Neural cell (in vitro differentiated cells): ENCODE results near the gene GATB. TPM values are rescaled to one million over a fixed set of nuclear protein-coding genes. Genes with fewer than 3 reads are reported as not detected.

ENCODE experiments used
- H2AFZ ChIP-seq: fragments of 200-600, 300-800 bp; sonication (generic), shearing (Covaris generic); 2 replicates; pipeline ENCODE4 v1.6.0; 2014; ENCODE audit warnings: low read depth, mild to moderate bottlenecking, antibody characterized with exemption, low read length, moderate library complexity
- H3F3A ChIP-seq: fragments of 200-600 bp; shearing (Covaris generic); 2 replicates; pipeline ENCODE4 v1.6.1; 2016; ENCODE audit warnings: mild to moderate bottlenecking, moderate library complexity, mixed read lengths, antibody characterized with exemption, low read length; ENCODE audit not compliant: insufficient read depth, poor library complexity, severe bottlenecking
- H3K27ac ChIP-seq: fragments of 200-600, 300-800 bp; sonication (generic), shearing (Covaris generic); 2 replicates; pipeline ENCODE4 v1.5.1; 2014; ENCODE audit warnings: mild to moderate bottlenecking, low read length, moderate library complexity
- H3K27me3 ChIP-seq: fragments of 300-800, 200-600 bp; sonication (generic), shearing (Covaris generic); 2 replicates; pipeline ENCODE4 v1.6.0; 2014; ENCODE audit warnings: mild to moderate bottlenecking, low read depth, low read length, moderate library complexity; ENCODE audit not compliant: insufficient read depth
- H3K36me3 ChIP-seq: fragments of 300-800, 200-600 bp; sonication (generic), shearing (Covaris generic); 2 replicates; pipeline ENCODE4 v1.5.1; 2014; ENCODE audit warnings: mild to moderate bottlenecking, antibody characterized with exemption, low read length, moderate library complexity; ENCODE audit not compliant: insufficient read depth
- H3K4me2 ChIP-seq: fragments of 300-800, 200-600 bp; sonication (generic), shearing (Covaris generic); 2 replicates; pipeline ENCODE4 v1.6.0; 2014; ENCODE audit warnings: mild to moderate bottlenecking, low read length
- H3K4me3 ChIP-seq: fragments of 300-800, 200-600 bp; sonication (generic), shearing (Covaris generic); 2 replicates; pipeline ENCODE4 v1.5.1; 2014; ENCODE audit warnings: mild to moderate bottlenecking, low read length, moderate library complexity
- H3K79me2 ChIP-seq: fragments of 200-600 bp; shearing (Covaris generic); replicated peaks from 2 replicates; pipeline ENCODE4 v1.6.0; 2014; ENCODE audit warnings: mild to moderate bottlenecking, low read length, moderate library complexity; ENCODE audit not compliant: insufficient read depth
- H3K9ac ChIP-seq: fragments of 300-800, 200-600 bp; sonication (generic), shearing (Covaris generic); 2 replicates; pipeline ENCODE4 v1.6.1; 2016; ENCODE audit warnings: mild to moderate bottlenecking, low read length, mixed read lengths
- H3K9me2 ChIP-seq: fragments of 200-600 bp; shearing (Covaris generic); 2 replicates; pipeline ENCODE4 v1.6.1; 2016; ENCODE audit warnings: mild to moderate bottlenecking, low read length, mixed read lengths; ENCODE audit not compliant: insufficient read depth
- H3K9me3 ChIP-seq: fragments of 200-600, 300-800 bp; sonication (generic), shearing (Covaris generic); 2 replicates; pipeline ENCODE4 v1.6.1; 2016; ENCODE audit warnings: mild to moderate bottlenecking, mixed run types, low read length, moderate library complexity, mixed read lengths
- H4K20me1 ChIP-seq: fragments of 200-600 bp; shearing (Covaris generic); 2 replicates; pipeline ENCODE4 v1.6.1; 2016; ENCODE audit warnings: mild to moderate bottlenecking, mixed run types; ENCODE audit not compliant: insufficient read depth
- EP300 ChIP-seq: fragments of 450-650 bp; conservative IDR thresholded peaks from 2 replicates; pipeline ENCODE4 v1.6.1; 2014; ENCODE audit warnings: antibody characterized with exemption, mild to moderate bottlenecking, moderate library complexity; ENCODE audit not compliant: poor library complexity, severe bottlenecking
- EZH2 ChIP-seq: fragments of 200-600, 300-800 bp; shearing (Covaris generic), sonication (generic); IDR thresholded peaks from 2 replicates; pipeline ENCODE4 v1.6.1; 2014; ENCODE audit warnings: antibody characterized with exemption, low read length, borderline replicate concordance, mild to moderate bottlenecking; ENCODE audit not compliant: insufficient read depth, poor library complexity, severe bottlenecking
- MXI1 ChIP-seq: fragments of 450-650 bp; conservative IDR thresholded peaks from 2 replicates; pipeline ENCODE4 v1.6.1; 2014; ENCODE audit warnings: antibody characterized with exemption, mild to moderate bottlenecking; ENCODE audit not compliant: poor library complexity, severe bottlenecking
- POLR2AphosphoS5 ChIP-seq: IDR thresholded peaks from 2 replicates; pipeline ENCODE4 v1.6.1; 2012
- RAD21 ChIP-seq: fragments of 450-650 bp; conservative IDR thresholded peaks from 2 replicates; pipeline ENCODE4 v1.6.1; 2014; ENCODE audit warnings: antibody characterized with exemption, mild to moderate bottlenecking, moderate library complexity
- SMC3 ChIP-seq: fragments of 450-650 bp; conservative IDR thresholded peaks from 2 replicates; pipeline ENCODE4 v1.6.1; 2014; ENCODE audit warnings: antibody characterized with exemption, mild to moderate bottlenecking, moderate library complexity; ENCODE audit not compliant: poor library complexity
- TAF1 ChIP-seq: IDR thresholded peaks from 2 replicates; pipeline ENCODE4 v1.6.1; 2012; ENCODE audit warnings: low read depth
- polyA plus RNA-seq: library from polyadenylated mRNA; depleted of rRNA; stranded (reverse); fragments of >200 nt; gene quantifications from 2 replicates; pipeline ENCODE4 v1.2.3, GENCODE V29; 2014
- TF ChIP-seq, protein P1 (sequence below): fragments of 450-650 bp; IDR thresholded peaks from 2 replicates; pipeline ENCODE4 v1.5.1; 2014; ENCODE audit warnings: antibody characterized with exemption, mild to moderate bottlenecking, moderate library complexity; ENCODE audit not compliant: poor library complexity, severe bottlenecking
- TF ChIP-seq, protein P2 (sequence below): IDR thresholded peaks from 2 replicates; pipeline ENCODE4 v1.6.1; 2012; ENCODE audit warnings: borderline replicate concordance

GATB gene
- polyA plus RNA-seq, 1 donor from 2014 or later = 15.3 TPM

DNA sequence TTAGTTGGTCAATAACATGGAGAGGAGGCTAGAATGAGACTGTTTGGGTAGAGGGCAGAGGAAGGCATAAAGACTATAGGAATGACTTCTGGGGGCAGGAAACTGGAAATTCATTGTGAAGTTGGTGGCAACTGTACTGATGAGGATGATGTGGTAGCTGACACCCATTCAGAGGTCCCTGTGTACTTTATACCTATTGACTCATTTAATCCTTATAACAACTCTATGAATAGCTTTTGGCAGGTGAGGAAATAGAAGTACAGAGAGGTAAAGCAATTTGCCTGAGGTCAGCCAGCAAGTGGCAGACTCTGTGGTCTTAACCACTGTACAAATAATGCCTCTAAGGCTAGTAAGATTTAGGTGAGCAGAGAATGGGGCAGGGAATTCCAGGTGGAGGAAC lies 100.1 kb downstream of the GATB start:
- no peak overlapping the region for H3K9ac ChIP-seq
- H3F3A ChIP-seq = no peaks in the 10 kb centered on the region
- H3K27me3 ChIP-seq = no peaks in the 10 kb centered on the region
- no peaks in the 10 kb centered on the region for H4K20me1 ChIP-seq
- H3K4me3 ChIP-seq = no peak overlapping the region
- no peaks in the 10 kb centered on the region for H3K9me2 ChIP-seq
- no peaks in the 10 kb centered on the region for H3K36me3 ChIP-seq
- no peak for TF ChIP-seq POLR2AphosphoS5
- no peak for TF ChIP-seq TAF1
- TF ChIP-seq, protein P1, sequence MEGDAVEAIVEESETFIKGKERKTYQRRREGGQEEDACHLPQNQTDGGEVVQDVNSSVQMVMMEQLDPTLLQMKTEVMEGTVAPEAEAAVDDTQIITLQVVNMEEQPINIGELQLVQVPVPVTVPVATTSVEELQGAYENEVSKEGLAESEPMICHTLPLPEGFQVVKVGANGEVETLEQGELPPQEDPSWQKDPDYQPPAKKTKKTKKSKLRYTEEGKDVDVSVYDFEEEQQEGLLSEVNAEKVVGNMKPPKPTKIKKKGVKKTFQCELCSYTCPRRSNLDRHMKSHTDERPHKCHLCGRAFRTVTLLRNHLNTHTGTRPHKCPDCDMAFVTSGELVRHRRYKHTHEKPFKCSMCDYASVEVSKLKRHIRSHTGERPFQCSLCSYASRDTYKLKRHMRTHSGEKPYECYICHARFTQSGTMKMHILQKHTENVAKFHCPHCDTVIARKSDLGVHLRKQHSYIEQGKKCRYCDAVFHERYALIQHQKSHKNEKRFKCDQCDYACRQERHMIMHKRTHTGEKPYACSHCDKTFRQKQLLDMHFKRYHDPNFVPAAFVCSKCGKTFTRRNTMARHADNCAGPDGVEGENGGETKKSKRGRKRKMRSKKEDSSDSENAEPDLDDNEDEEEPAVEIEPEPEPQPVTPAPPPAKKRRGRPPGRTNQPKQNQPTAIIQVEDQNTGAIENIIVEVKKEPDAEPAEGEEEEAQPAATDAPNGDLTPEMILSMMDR = no peak
- TF ChIP-seq EP300 = no peak
- TF ChIP-seq, protein P2, sequence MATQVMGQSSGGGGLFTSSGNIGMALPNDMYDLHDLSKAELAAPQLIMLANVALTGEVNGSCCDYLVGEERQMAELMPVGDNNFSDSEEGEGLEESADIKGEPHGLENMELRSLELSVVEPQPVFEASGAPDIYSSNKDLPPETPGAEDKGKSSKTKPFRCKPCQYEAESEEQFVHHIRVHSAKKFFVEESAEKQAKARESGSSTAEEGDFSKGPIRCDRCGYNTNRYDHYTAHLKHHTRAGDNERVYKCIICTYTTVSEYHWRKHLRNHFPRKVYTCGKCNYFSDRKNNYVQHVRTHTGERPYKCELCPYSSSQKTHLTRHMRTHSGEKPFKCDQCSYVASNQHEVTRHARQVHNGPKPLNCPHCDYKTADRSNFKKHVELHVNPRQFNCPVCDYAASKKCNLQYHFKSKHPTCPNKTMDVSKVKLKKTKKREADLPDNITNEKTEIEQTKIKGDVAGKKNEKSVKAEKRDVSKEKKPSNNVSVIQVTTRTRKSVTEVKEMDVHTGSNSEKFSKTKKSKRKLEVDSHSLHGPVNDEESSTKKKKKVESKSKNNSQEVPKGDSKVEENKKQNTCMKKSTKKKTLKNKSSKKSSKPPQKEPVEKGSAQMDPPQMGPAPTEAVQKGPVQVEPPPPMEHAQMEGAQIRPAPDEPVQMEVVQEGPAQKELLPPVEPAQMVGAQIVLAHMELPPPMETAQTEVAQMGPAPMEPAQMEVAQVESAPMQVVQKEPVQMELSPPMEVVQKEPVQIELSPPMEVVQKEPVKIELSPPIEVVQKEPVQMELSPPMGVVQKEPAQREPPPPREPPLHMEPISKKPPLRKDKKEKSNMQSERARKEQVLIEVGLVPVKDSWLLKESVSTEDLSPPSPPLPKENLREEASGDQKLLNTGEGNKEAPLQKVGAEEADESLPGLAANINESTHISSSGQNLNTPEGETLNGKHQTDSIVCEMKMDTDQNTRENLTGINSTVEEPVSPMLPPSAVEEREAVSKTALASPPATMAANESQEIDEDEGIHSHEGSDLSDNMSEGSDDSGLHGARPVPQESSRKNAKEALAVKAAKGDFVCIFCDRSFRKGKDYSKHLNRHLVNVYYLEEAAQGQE = no peak
- no peak for TF ChIP-seq RAD21
- TF ChIP-seq MXI1 = no peak
- TF ChIP-seq EZH2 = no peak
- TF ChIP-seq SMC3 = no peak
- H3K9me3 ChIP-seq = no peaks in the 10 kb centered on the region
- no peak overlapping the region for H3K4me2 ChIP-seq
- H3K79me2 ChIP-seq = no peaks in the 10 kb centered on the region
- H2AFZ ChIP-seq = no peak overlapping the region
- H3K27ac ChIP-seq = no peak overlapping the region

DNA sequence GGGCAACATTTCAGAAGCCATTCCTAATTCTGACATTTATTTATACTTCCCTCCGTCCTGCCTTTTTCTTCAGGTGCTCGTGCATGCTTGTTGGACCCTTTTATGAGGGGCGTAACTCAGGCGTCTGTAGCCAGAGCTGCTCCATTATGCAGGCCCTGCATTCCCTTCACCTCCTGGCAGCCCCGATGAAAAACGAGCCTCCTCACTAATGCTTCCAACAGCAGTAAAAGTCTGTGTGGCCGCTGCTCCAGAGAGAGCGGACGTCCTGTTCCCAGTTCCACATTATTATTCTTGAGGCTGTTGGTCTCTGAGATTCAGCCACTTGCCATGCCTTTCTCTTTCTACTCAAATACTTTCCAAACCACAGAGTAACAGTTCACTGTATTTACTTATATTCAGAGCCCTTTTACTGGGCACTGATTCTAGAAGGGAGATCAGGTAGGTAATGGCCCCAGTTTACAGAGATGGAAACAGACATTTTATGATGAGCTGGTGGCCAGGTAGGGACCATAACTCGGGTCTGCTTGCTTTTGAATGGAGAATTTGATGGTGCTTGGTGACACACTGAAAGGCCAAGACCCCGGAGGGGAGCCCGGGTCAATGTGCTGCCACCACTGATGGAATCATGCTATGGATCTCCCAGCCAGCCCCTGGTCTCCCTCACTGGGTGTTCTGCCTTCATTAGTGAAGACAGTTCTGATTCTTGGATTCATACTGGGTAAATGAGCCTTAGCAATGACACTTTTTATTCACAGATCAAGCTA lies 101.0 kb downstream of the GATB start:
- no peaks in the 10 kb centered on the region for H3K79me2 ChIP-seq
- H3K27me3 ChIP-seq = no peaks in the 10 kb centered on the region
- no peak for TF ChIP-seq POLR2AphosphoS5
- no peak for TF ChIP-seq RAD21
- no peak for TF ChIP-seq EP300
- TF ChIP-seq, protein P2 = no peak
- H3K4me2 ChIP-seq = no peak overlapping the region
- no peak overlapping the region for H2AFZ ChIP-seq
- H3K27ac ChIP-seq = no peak overlapping the region
- no peak overlapping the region for H3K4me3 ChIP-seq
- H3K9me3 ChIP-seq = no peaks in the 10 kb centered on the region
- no peaks in the 10 kb centered on the region for H4K20me1 ChIP-seq
- H3K9me2 ChIP-seq = no peaks in the 10 kb centered on the region
- no peaks in the 10 kb centered on the region for H3F3A ChIP-seq
- no peaks in the 10 kb centered on the region for H3K36me3 ChIP-seq
- no peak overlapping the region for H3K9ac ChIP-seq
